HFFc6 (cell line): Measurements from ENCODE around the gene MLLT3. TPM values are rescaled to one million over a fixed set of nuclear protein-coding genes. Genes with fewer than 3 reads are reported as not detected.

Experiments used
- DNase-seq: peaks from one replicate; pipeline ENCODE4 v3.0.0-alpha.2; 2018
- H3K27ac Mint-ChIP-seq: 2 replicates; pipeline ENCODE4 v1.8.0; 2020; ENCODE audit warnings: mild to moderate bottlenecking, mixed read lengths
- H3K27me3 Mint-ChIP-seq: 2 replicates; pipeline ENCODE4 v1.8.0; 2021; ENCODE audit warnings: mild to moderate bottlenecking, moderate library complexity, mixed read lengths; ENCODE audit not compliant: insufficient read depth
- H3K36me3 Mint-ChIP-seq: 2 replicates; pipeline ENCODE4 v1.8.0; 2021; ENCODE audit warnings: low read depth, mixed read lengths
- H3K4me1 Mint-ChIP-seq: 2 replicates; pipeline ENCODE4 v1.8.0; 2020; ENCODE audit warnings: low read depth, mixed read lengths
- H3K4me3 Mint-ChIP-seq: 2 replicates; pipeline ENCODE4 v1.8.0; 2020; ENCODE audit warnings: mild to moderate bottlenecking, moderate library complexity, mixed read lengths
- H3K9me3 Mint-ChIP-seq: 2 replicates; pipeline ENCODE4 v1.8.0; 2020; ENCODE audit warnings: mild to moderate bottlenecking, mixed read lengths
- total RNA-seq, 6 experiments: library from RNA; stranded (reverse); fragmentation: NEBNext Ultra II Directional; extraction: Animal tissue kit (Norgen Biotek cat#: 25700); gene quantifications; 2 replicates in 1 of 6; 3 replicates in 5 of 6; pipeline ENCODE4 v1.2.3, GENCODE V29; 2021
- TF ChIP-seq, protein P1 (sequence below): fragments of 200-600 bp; sonication (generic); IDR thresholded peaks from 2 replicates; pipeline ENCODE4 v1.5.0; 2021; ENCODE audit warnings: antibody characterized with exemption, mild to moderate bottlenecking

Gene MLLT3
- total RNA-seq, 6 experiments from 2014 or later, result 23.1 to 27.5 (median 24.7) TPM

DNA sequence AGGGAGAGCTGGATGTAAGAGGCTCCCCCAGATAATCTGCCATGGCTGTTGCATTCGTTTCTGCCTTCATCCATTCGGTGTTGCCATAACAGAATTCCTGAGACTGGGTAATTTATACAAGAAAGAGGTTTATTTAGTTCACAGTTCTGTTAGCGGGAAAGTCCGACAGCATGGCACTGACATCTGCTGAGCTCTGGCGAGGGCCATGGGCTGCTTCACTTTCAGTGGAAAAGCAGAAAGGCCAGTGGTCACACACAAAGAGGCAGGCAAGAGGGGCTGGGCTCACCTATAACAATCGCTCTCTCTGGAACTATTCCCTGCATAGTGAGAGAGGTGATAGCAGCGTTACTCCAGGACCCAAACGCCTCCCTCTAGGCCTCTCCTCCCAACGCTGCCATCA, 305.9 kb downstream of the MLLT3 start:
- DNase-seq, result no peak
- TF ChIP-seq, protein P1, sequence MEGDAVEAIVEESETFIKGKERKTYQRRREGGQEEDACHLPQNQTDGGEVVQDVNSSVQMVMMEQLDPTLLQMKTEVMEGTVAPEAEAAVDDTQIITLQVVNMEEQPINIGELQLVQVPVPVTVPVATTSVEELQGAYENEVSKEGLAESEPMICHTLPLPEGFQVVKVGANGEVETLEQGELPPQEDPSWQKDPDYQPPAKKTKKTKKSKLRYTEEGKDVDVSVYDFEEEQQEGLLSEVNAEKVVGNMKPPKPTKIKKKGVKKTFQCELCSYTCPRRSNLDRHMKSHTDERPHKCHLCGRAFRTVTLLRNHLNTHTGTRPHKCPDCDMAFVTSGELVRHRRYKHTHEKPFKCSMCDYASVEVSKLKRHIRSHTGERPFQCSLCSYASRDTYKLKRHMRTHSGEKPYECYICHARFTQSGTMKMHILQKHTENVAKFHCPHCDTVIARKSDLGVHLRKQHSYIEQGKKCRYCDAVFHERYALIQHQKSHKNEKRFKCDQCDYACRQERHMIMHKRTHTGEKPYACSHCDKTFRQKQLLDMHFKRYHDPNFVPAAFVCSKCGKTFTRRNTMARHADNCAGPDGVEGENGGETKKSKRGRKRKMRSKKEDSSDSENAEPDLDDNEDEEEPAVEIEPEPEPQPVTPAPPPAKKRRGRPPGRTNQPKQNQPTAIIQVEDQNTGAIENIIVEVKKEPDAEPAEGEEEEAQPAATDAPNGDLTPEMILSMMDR, result no peak
- Mint-ChIP-seq H3K4me3 (no peak overlapping the region), H3K36me3 (no peaks in the 10 kb centered on the region), H3K9me3 (no peaks in the 10 kb centered on the region), H3K4me1 (peaks cover 50% of the 10 kb centered on the region), H3K27ac (no peak overlapping the region), H3K27me3 (no peaks in the 10 kb centered on the region)

DNA sequence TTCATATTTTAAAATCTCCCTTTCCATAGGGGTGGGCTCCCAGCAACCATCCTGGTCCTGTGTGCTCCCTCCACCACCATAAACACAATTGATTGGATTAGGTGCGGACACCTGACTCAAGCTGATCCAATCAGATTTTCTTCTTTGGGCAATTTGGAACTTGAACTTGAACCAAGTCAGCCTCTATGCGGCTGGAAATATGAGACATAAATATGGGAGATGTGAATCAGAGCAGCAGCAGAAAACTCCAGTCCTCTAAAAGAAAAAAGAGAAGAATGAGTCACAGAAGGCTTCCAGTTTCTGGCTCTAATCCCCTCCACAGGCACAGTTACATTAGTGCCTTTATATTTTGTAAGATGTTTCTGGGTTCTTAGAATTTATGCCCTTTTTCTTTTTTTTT, 306.6 kb downstream of the MLLT3 start:
- TF ChIP-seq, protein P1, result no peak
- H3K4me3 Mint-ChIP-seq, result no peak overlapping the region

DNA sequence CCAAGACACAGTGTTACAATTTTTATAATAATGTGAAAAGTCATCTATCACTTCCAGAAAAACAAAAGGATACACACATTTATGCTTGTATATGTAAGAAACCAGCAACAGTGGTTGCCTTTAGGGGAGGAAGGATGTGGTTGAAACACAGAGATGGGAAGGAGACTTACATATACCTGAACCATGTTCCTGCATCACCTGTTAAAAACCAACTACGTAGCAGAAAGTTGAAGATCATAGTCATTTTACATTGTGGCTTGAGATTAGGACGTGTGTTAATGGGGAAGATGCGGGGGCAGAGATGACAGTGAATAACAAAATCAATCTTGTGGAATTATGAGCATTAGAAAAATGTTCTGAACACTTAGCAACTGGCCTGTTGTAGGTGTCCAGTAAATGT, 307.3 kb downstream of the MLLT3 start:
- DNase-seq, result no peak
- no peak overlapping the region for H3K4me3 Mint-ChIP-seq
- H3K4me1 Mint-ChIP-seq, result peaks cover 43% of the 10 kb centered on the region

More for the DNA sequence above, 306.6 kb downstream of the MLLT3 start:
- Mint-ChIP-seq H3K9me3 (no peaks in the 10 kb centered on the region), H3K4me1 (peaks cover 47% of the 10 kb centered on the region), H3K27me3 (no peaks in the 10 kb centered on the region), H3K36me3 (no peaks in the 10 kb centered on the region), H3K27ac (no peak overlapping the region; the same call in 1 of the 2 replicates)
- DNase-seq, result peak; percentile 71

DNA sequence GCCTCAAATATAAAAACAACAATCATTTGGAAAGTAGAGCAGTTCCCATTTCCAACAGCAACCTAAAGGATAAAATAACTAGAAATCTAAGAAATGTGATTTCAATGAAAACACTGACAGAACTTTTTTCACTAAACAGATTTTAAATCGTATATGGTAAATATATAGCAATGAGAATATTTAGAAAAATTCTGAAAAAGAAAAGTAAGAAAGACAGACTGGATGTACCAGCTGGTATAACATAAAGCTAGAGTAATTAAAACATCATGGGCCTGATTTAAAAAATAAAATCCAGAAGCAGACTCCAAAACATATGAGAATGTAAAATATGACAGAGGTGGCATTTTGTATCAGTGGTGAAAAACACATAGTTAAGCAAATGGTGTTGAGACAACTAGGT, 308.9 kb downstream of the MLLT3 start:
- H3K4me1 Mint-ChIP-seq, result peaks cover 38% of the 10 kb centered on the region

More for the DNA sequence above, 307.3 kb downstream of the MLLT3 start:
- Mint-ChIP-seq H3K27me3 (no peaks in the 10 kb centered on the region), H3K27ac (no peak overlapping the region), H3K36me3 (no peaks in the 10 kb centered on the region), H3K9me3 (no peaks in the 10 kb centered on the region)
- TF ChIP-seq, protein P1, result no peak

DNA sequence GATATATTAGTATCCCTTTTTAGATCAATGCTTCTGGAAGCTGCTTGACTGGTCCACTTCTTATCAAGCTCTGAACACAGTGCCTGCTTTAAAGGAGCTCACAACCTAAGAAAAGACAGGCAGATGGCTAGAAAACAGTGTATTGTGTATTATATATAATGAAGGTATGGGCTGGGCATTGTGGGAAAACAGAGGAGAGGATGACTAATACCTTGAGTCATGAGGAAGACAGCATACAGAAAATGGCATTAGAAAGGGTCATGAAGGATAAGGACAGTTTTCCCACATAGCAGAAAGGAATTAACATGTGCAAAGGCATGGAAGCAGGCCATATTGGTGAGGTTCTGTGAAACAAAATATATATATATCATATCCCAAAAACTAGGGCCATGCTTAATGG, 309.6 kb downstream of the MLLT3 start:
- peak; percentile 34 for DNase-seq
- Mint-ChIP-seq H3K9me3 (no peaks in the 10 kb centered on the region), H3K27me3 (peaks cover 17% of the 10 kb centered on the region), H3K4me3 (no peak overlapping the region), H3K36me3 (no peaks in the 10 kb centered on the region), H3K27ac (peak overlapping the region; percentile 14; the same call in 1 of the 2 replicates), H3K4me1 (peaks cover 38% of the 10 kb centered on the region)
- TF ChIP-seq, protein P1, result no peak

More for the DNA sequence above, 308.9 kb downstream of the MLLT3 start:
- DNase-seq, result no peak
- Mint-ChIP-seq H3K27ac (no peak overlapping the region), H3K36me3 (no peaks in the 10 kb centered on the region), H3K4me3 (no peak overlapping the region), H3K9me3 (no peaks in the 10 kb centered on the region), H3K27me3 (peaks cover 11% of the 10 kb centered on the region; the same call in 1 of the 2 replicates)
- TF ChIP-seq, protein P1, result no peak

DNA sequence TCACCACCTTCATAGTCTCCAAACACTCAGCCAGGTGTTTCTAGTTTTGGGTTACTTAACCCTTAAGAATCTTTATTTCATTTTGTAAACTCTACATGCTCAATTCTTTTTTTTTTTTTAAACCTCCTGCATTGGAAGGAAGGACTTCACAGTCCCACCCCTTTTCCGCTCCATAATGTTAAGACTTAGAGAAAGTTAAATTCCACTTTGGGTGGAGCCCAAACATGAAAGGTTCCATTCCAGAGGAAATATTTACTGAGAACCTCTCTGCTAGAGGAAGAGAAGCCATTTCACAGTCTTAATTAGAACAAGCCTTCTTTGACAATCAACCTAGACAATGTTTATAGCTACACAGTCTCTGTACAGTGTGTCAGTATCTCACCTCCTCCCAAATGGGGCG, 312.3 kb downstream of the MLLT3 start:
- no peak overlapping the region for H3K27ac Mint-ChIP-seq

More for the DNA sequence above, 312.3 kb downstream of the MLLT3 start:
- Mint-ChIP-seq H3K4me1 (peaks cover 24% of the 10 kb centered on the region), H3K4me3 (no peak overlapping the region), H3K27me3 (peaks cover 18% of the 10 kb centered on the region), H3K36me3 (no peaks in the 10 kb centered on the region), H3K9me3 (no peaks in the 10 kb centered on the region)
- no peak for DNase-seq
- TF ChIP-seq, protein P1, result no peak
